Activated CD8-positive, alpha-beta memory T cell treated with anti-CD3 and anti-CD28 coated beads, Interleukin-2, amount 50 U/mL, for 24 hours (primary cell): ENCODE measurements around the gene IQSEC3.

ENCODE experiments used
- DNase-seq: peaks from one replicate; pipeline ENCODE4 v3.0.0-alpha.2; 2020; ENCODE audit errors: extremely low read depth

The IQSEC3 gene

DNA sequence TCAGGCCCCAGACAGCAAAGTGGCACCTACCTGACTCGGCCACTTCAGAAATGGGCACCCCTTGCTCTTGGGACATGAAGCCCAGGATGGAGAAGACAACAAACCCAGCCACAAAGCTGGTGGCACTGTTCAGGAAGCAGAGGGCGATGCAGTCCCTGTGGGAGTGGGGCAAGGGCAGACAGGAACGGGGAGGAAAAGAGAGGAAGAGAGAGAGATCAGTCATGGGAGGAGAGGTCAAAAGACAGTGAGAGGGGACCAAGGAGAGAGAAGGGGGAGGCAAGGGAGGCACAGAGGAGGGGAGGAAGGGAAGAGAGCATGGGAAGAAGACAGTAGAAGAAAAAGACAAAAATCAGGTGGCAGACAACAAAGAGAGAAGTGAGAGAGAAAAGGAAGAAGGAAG lies 130.8 kb downstream of the IQSEC3 start:
- no peak for DNase-seq

DNA sequence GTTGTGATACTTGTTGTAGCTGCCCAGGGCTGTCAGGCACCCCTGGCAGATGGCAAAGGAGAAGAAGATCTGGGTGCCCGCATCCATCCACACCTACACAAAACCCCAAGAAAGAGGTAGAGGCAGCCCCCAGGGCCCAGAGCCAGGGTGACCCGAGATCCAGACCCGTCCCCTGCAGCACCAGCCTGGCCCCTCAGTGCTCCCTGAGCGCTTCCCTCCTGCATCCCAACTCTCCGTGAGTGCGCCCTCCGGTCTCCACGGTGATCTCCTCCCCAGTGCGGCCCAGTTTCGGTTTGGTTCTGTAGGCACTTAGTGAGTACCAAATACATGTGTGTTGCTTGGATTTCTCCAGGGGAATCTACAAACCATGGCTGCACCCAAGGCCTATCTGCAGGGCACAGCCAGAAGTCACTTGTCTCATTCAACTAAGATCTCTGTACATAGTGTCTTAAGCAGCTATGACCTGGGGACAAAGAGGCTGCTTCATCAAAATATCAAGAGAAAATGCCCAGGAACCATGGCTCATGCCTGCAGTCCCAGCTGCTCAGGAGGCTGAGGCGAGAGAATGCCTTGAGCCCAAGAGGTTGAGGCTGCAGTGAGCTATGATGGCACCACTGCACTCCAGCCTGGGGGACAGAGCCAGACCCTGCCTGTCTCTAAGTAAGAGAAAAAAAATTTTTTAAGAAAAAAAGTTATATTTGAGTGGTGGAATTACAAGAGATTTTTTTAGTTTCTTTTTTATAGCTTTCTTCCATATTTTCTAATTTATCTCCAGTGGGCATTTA lies 131.5 kb downstream of the IQSEC3 start:
- no peak for DNase-seq

DNA sequence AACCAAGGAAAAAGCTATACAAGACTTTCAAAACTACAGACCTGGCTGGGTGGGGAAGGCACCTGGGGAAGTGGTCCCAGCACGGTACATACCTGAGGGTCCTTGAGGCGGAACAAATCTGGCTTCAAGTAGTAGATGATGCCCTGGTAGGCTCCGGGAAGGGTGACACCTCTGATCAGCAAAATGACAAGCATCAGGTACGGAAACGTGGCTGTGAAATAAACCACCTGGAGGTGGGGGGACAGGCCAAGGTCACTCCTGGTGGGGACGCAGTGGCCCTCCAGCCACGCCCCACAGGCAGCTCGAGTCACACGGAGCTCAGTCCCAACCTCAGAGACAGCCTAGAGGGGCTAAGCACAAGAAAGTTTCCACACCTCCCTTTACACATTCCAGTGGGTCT lies 132.1 kb downstream of the IQSEC3 start:
- DNase-seq = no peak

GRCh38 chr12:201361-201760 lies 134.8 kb downstream of the IQSEC3 start:
- no peak for DNase-seq

GRCh38 chr12:202081-202731 lies 135.6 kb downstream of the IQSEC3 start:
- DNase-seq = no peak

- DNase-seq = no peak
These were observed 136.5 kb downstream of the IQSEC3 start for GRCh38 chr12:203074-203461.

DNA sequence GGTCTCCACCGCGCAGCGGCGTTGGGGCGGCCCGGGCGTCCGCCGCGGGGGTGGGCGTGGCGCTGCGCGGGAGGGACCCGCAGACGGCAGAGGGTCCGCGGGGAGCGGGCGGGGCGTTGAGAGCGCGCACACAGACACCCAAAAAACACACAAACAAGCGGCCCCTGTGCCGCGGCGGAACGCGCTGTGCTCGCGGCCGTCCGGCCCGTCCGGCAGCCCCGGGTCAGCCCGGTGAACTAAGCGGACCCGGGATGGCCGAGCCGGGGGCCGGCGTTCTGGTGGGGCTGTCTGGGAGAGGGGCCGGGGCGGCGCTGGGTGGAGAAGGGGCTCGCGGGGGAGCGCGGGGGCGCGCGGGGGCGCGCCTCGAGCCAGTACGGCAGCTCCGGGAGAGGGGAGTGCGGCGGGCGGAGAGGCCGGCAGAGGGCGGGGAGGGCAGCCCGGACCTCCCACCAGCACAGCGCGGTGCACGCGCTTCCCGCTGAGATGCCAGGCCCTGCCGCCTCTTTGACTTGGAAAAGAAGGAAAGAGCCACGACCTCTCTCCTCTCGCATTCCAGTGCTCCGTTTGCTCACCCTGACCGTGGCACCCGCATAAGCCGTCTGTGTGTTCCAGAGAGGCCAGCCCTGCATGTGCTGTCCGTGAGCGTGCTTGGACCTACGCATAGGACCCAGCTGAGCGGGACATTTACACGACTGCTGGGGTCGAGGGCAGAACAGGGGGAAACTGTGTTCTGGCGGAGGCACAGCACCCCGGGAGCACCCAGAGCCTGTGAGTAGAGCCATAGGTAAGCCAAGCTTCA lies 137.1 kb downstream of the IQSEC3 start:
- DNase-seq = no peak

DNA sequence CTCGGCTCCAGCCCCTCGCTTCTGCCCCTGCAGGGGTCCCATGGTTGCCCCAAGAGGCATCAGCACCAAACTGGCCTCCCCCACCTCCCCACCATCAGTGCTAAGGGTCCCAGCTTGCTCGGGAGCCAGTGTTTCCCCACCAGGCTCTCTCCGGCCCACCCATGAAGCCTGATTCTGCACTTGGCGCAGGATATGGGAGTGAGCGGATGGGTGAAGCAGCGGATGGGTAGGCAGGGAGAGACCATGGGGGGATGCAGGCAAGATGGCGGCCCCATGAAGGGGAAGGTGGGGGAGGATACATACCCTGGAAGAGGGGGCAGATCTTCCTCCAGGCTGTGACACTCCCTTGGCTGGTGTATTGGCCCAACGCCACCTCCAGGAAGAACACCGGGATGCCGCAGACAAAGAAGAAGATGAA lies 137.7 kb downstream of the IQSEC3 start:
- no peak for DNase-seq

GRCh38 chr12:205026-205425 lies 138.5 kb downstream of the IQSEC3 start:
- DNase-seq = no peak

- DNase-seq = no peak
These were observed 140.3 kb downstream of the IQSEC3 start for GRCh38 chr12:206746-207440.

GRCh38 chr12:207804-208203 lies 141.2 kb downstream of the IQSEC3 start:
- DNase-seq = no peak

GRCh38 chr12:208813-209212 lies 142.2 kb downstream of the IQSEC3 start:
- no peak for DNase-seq

- no peak for DNase-seq
These were observed 142.7 kb downstream of the IQSEC3 start for GRCh38 chr12:209246-209645.

DNA sequence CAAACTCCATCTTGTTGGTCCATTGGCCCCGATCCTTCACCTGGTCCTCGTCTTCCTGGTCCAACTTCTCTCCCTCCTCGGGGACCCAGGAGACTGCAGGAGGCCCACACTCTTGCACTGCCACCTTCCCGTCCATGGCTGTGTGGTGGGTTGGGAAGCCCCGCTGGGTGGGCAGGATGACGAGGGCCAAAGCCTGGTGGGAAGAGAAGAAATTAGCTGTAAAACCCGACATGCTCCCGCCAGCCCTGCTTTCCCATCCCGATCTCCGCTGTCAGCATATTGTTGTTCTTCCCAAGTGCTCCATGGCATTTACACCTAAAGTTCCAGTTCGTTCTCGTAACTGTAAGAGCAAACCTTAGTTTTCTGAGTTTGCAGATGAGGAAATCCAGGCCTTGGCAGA lies 143.3 kb downstream of the IQSEC3 start:
- no peak for DNase-seq

- DNase-seq = no peak
These were observed 143.9 kb downstream of the IQSEC3 start for GRCh38 chr12:210277-211141.

GRCh38 chr12:211142-211465 lies 144.5 kb downstream of the IQSEC3 start:
- no peak for DNase-seq

GRCh38 chr12:211639-212414 lies 145.3 kb downstream of the IQSEC3 start:
- no peak for DNase-seq

GRCh38 chr12:212415-212714 lies 145.8 kb downstream of the IQSEC3 start:
- no peak for DNase-seq

- DNase-seq = no peak
These were observed 146.4 kb downstream of the IQSEC3 start for GRCh38 chr12:212715-213526.

DNA sequence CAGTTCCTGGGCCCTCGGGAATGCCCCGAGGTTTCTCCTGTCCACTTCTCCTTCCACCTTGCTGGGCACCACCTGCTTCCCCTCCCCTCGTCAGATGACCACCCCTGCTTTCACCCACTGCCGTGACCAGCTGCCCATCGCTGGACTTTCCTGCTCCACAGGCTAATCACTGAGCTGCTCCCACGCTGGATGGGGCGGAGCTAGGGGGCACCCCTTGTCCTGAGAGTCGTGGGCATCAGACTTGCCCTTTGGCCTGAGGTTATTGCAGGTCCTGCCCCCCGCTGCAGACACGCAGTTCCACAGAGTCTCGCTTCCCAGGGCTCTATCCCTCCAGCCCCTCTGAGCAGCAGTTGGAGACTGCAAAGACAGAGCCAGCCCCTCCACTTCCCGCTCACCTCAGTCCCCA lies 147.0 kb downstream of the IQSEC3 start:
- DNase-seq = no peak
